Measurements from ENCODE around the gene WASHC4.

Gene WASHC4

GRCh38 chr12:105099356-105099755, 8.2 kb upstream of the WASHC4 start:
- Histone ChIP-seq H3K4me1 (ENCODE audit: insufficient read depth, low read length) (no peaks in the 10 kb centered on the region), H3K27ac (ENCODE audit: low read depth, low read length) (no peak overlapping the region), H3K9me3 (ENCODE audit: insufficient read depth, low read depth, low read length) (peaks cover 19% of the 10 kb centered on the region), H3K36me3 (ENCODE audit: insufficient read depth, low read length) (no peaks in the 10 kb centered on the region), H3K4me3 (ENCODE audit: low read length) (no peak overlapping the region), H3K9ac (ENCODE audit: low read depth, low read length) (no peak overlapping the region), H3K27me3 (ENCODE audit: insufficient read depth, low read length) (no peaks in the 10 kb centered on the region)
- 100% methylated on average over 1 of the region's 1 CpG for WGBS

DNA sequence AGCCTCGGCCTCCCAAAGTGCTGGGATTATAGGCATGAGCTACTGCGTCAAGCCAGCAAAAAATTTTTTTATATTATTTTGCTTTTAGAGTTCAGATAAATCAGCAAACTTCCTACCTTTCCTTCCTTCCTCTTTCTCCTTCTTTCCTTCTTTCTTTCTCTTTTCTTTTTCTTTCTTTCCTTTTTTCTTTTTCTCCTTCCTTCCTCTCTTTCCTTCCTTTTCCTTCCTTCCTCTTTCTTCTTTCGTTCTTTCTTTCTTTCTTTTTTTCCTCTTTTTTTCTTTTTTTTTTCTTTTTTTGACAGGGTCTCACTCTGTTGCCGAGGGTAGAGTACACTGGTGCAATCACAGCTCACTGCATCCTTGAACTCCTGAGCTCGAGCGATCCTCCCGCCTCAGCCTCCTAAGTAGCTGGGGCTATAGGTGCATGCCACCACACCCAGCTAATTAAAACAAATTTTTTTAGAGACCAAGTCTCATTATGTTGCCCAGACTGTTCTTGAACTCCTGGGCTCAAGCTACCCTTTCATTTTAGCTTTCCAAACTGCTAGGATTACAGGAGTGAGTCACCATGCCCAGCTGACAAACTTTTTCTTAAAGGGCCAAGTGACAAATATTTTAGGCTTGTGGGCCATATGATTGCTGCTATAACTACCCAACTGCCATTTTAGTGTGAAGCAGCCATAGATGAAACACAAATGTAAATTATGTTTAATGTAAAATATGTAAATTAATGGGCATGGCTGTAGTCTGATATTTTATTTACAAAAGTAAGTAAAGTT, 7.1 kb upstream of the WASHC4 start:
- no peaks in the 10 kb centered on the region for H3K27me3 ChIP-seq (ENCODE audit: insufficient read depth, low read length)
- H3K27ac ChIP-seq (ENCODE audit: low read depth, low read length) = no peak overlapping the region
- WGBS = 90% methylated on average over 6 of the region's 7 CpGs
- peaks cover 10% of the 10 kb centered on the region for H3K9me3 ChIP-seq (ENCODE audit: insufficient read depth, low read depth, low read length)
- H3K36me3 ChIP-seq (ENCODE audit: insufficient read depth, low read length) = no peaks in the 10 kb centered on the region
- no peak overlapping the region for H3K9ac ChIP-seq (ENCODE audit: low read depth, low read length)
- H3K4me1 ChIP-seq (ENCODE audit: insufficient read depth, low read length) = no peaks in the 10 kb centered on the region
- no peak overlapping the region for H3K4me3 ChIP-seq (ENCODE audit: low read length)

DNA sequence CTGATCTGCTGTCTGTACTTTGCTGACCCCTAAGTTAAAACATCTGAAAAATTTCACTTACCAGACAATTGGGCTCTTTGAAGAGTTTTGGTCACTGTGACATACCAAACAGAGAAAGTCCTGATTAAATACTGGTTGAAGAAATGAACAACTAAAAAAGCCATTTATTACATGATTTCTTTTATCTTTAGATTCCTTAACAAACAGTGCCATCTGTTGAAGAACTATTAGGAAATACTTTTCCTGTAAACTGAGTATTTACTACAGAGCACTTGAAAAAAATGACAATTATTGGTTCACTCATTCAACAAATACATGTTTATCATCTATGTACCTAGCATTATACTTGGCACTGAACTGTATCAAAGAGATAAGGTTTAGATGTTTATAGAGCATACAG, 6.5 kb upstream of the WASHC4 start:
- H3K36me3 ChIP-seq (ENCODE audit: insufficient read depth, low read length) = no peaks in the 10 kb centered on the region
- H3K9me3 ChIP-seq (ENCODE audit: insufficient read depth, low read depth, low read length) = peaks cover 5% of the 10 kb centered on the region; the same call in 1 of the 2 replicates
- no peak overlapping the region for H3K9ac ChIP-seq (ENCODE audit: low read depth, low read length)
- no peaks in the 10 kb centered on the region for H3K27me3 ChIP-seq (ENCODE audit: insufficient read depth, low read length)
- H3K4me1 ChIP-seq (ENCODE audit: insufficient read depth, low read length) = no peaks in the 10 kb centered on the region
- H3K27ac ChIP-seq (ENCODE audit: low read depth, low read length) = no peak overlapping the region
- H3K4me3 ChIP-seq (ENCODE audit: low read length) = no peak overlapping the region

- Histone ChIP-seq H3K4me1 (ENCODE audit: insufficient read depth, low read length) (peaks cover 7% of the 10 kb centered on the region; the same call in 1 of the 2 replicates), H3K27ac (ENCODE audit: low read depth, low read length) (no peak overlapping the region), H3K27me3 (ENCODE audit: insufficient read depth, low read length) (peaks cover 3% of the 10 kb centered on the region; the same call in 1 of the 2 replicates), H3K4me3 (ENCODE audit: low read length) (no peak overlapping the region), H3K36me3 (ENCODE audit: insufficient read depth, low read length) (no peaks in the 10 kb centered on the region), H3K9me3 (ENCODE audit: insufficient read depth, low read depth, low read length) (no peaks in the 10 kb centered on the region), H3K9ac (ENCODE audit: low read depth, low read length) (no peak overlapping the region)
Measured at GRCh38 chr12:105102673-105103072, 4.9 kb upstream of the WASHC4 start.

GRCh38 chr12:105104762-105105161, 2.8 kb upstream of the WASHC4 start:
- Histone ChIP-seq H3K4me3 (ENCODE audit: low read length) (no peak overlapping the region), H3K27me3 (ENCODE audit: insufficient read depth, low read length) (peaks cover 3% of the 10 kb centered on the region; the same call in 1 of the 2 replicates), H3K9me3 (ENCODE audit: insufficient read depth, low read depth, low read length) (no peaks in the 10 kb centered on the region), H3K9ac (ENCODE audit: low read depth, low read length) (no peak overlapping the region), H3K27ac (ENCODE audit: low read depth, low read length) (no peak overlapping the region), H3K36me3 (ENCODE audit: insufficient read depth, low read length) (no peaks in the 10 kb centered on the region), H3K4me1 (ENCODE audit: insufficient read depth, low read length) (peaks cover 10% of the 10 kb centered on the region; the same call in 1 of the 2 replicates)
- WGBS = 100% methylated on average over 1 of the region's 1 CpG

DNA sequence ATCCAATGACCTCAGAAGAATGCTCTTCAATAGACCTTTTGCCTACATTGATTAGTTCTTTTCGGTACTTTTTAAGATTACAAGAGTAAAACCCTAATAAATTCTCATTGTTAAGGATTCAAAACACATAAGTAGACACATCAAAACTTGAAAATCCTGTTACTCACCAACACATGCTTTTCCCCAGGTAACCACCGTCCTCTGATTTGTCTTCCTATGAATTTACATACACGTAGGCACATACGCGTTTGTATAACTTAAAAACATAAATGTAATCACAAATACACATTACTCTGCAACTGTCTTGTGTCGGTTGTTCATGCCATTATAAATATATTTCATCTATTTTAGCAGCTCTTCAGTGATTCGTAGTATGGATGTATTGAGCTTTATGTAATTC, 910 bp upstream of the WASHC4 start:
- Histone ChIP-seq H3K9me3 (ENCODE audit: insufficient read depth, low read depth, low read length) (no peaks in the 10 kb centered on the region), H3K9ac (ENCODE audit: low read depth, low read length) (peak overlapping the region; percentile 85; the same call in 1 of the 2 replicates), H3K4me3 (ENCODE audit: low read length) (peak overlapping the region; percentile 90), H3K36me3 (ENCODE audit: insufficient read depth, low read length) (peaks cover 5% of the 10 kb centered on the region), H3K4me1 (ENCODE audit: insufficient read depth, low read length) (peaks cover 28% of the 10 kb centered on the region), H3K27ac (ENCODE audit: low read depth, low read length) (no peak overlapping the region), H3K27me3 (ENCODE audit: insufficient read depth, low read length) (peaks cover 3% of the 10 kb centered on the region; the same call in 1 of the 2 replicates)
- WGBS = 62% methylated on average over 5 of the region's 7 CpGs

- Histone ChIP-seq H3K27me3 (ENCODE audit: insufficient read depth, low read length) (peaks cover 3% of the 10 kb centered on the region; the same call in 1 of the 2 replicates), H3K4me3 (ENCODE audit: low read length) (peak overlapping the region; percentile 90), H3K36me3 (ENCODE audit: insufficient read depth, low read length) (peaks cover 10% of the 10 kb centered on the region), H3K4me1 (ENCODE audit: insufficient read depth, low read length) (peaks cover 33% of the 10 kb centered on the region), H3K27ac (ENCODE audit: low read depth, low read length) (peak overlapping the region; percentile 59), H3K9ac (ENCODE audit: low read depth, low read length) (peak overlapping the region; percentile 85), H3K9me3 (ENCODE audit: insufficient read depth, low read depth, low read length) (no peaks in the 10 kb centered on the region)
- WGBS = 2% methylated on average over 14 of the region's 15 CpGs
Measured at GRCh38 chr12:105107171-105107493, 399 bp upstream of the WASHC4 start.

DNA sequence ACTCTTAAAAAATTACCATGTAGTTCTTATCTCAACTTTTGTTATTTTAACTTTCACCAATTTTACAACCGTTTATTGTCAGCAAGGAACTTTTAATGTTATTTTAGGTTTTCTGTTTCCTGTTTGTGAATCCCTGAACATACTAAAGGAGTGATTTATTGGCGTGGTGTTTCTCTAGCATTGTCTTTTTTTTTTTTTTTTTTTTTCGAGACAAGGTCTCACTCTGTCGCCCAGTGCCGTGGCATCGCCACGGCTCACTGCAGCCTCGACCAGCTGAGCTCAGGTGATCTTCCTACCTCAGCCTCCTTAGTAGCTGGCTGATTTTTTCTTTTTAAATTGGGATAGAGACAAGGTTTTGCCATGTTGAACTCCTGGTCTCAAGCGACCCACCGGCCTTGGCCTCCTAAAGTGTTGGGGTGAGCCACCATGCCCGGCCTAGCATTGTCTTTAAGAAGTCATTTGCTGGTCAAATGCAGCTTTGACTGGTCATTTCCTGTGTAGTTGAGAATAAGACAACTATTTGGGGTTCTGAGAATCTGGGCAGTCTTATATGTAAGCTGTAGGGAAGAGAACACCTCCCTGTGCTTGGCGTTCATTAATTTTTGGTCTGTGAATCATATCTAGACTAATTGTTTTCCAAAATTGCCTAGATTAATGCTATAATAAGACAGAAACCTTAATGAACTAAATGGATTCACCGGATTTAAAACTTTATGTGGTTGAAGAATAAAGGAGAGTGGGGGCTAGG, 2.1 kb downstream of the WASHC4 start:
- H3K9me3 ChIP-seq (ENCODE audit: insufficient read depth, low read depth, low read length) = no peaks in the 10 kb centered on the region
- H3K4me1 ChIP-seq (ENCODE audit: insufficient read depth, low read length) = peaks cover 48% of the 10 kb centered on the region
- H3K36me3 ChIP-seq (ENCODE audit: insufficient read depth, low read length) = peaks cover 30% of the 10 kb centered on the region
- peaks cover 3% of the 10 kb centered on the region; the same call in 1 of the 2 replicates for H3K27me3 ChIP-seq (ENCODE audit: insufficient read depth, low read length)
- peak overlapping the region; percentile 62; the same call in 1 of the 2 replicates for H3K27ac ChIP-seq (ENCODE audit: low read depth, low read length)
- WGBS = 18% methylated on average over 10 of the region's 13 CpGs
- H3K4me3 ChIP-seq (ENCODE audit: low read length) = peak overlapping the region; percentile 90
- H3K9ac ChIP-seq (ENCODE audit: low read depth, low read length) = peak overlapping the region; percentile 33

- Histone ChIP-seq H3K27ac (ENCODE audit: low read depth, low read length) (no peak overlapping the region), H3K9ac (ENCODE audit: low read depth, low read length) (no peak overlapping the region), H3K4me3 (ENCODE audit: low read length) (peak overlapping the region; percentile 90), H3K27me3 (ENCODE audit: insufficient read depth, low read length) (peaks cover 3% of the 10 kb centered on the region; the same call in 1 of the 2 replicates), H3K4me1 (ENCODE audit: insufficient read depth, low read length) (peaks cover 48% of the 10 kb centered on the region), H3K36me3 (ENCODE audit: insufficient read depth, low read length) (peaks cover 42% of the 10 kb centered on the region), H3K9me3 (ENCODE audit: insufficient read depth, low read depth, low read length) (no peaks in the 10 kb centered on the region)
- WGBS = 77% methylated on average over 3 of the region's 4 CpGs
Measured at GRCh38 chr12:105110851-105111250, 3.3 kb downstream of the WASHC4 start.

- Histone ChIP-seq H3K4me1 (ENCODE audit: insufficient read depth, low read length) (peaks cover 40% of the 10 kb centered on the region), H3K9ac (ENCODE audit: low read depth, low read length) (no peak overlapping the region), H3K4me3 (ENCODE audit: low read length) (no peak overlapping the region), H3K9me3 (ENCODE audit: insufficient read depth, low read depth, low read length) (no peaks in the 10 kb centered on the region), H3K27me3 (ENCODE audit: insufficient read depth, low read length) (no peaks in the 10 kb centered on the region), H3K36me3 (ENCODE audit: insufficient read depth, low read length) (peaks cover 65% of the 10 kb centered on the region), H3K27ac (ENCODE audit: low read depth, low read length) (no peak overlapping the region)
- 100% methylated on average over 1 of the region's 3 CpGs for WGBS
Measured at GRCh38 chr12:105113094-105113493, 5.6 kb downstream of the WASHC4 start.

DNA sequence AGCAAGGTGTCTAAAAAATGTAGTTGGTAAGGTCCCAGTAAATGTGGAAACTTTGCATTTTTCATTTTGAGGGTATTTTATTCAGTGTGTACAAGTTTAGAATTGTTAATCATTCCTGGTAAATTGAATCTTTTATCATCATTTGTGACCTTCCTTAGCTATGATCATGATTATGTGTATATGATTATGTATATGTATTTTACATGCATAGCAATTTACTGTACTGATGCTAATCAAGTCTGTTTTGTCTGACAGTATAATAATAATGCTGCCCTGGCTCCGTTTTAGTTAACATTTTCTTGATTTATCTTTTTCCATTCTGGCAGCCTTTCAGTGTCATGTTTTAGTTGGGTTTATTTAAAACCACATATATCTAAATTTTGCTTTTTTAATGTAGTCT, 9.4 kb downstream of the WASHC4 start:
- peaks cover 16% of the 10 kb centered on the region; the same call in 1 of the 2 replicates for H3K4me1 ChIP-seq (ENCODE audit: insufficient read depth, low read length)
- H3K9ac ChIP-seq (ENCODE audit: low read depth, low read length) = no peak overlapping the region
- no peak overlapping the region for H3K27ac ChIP-seq (ENCODE audit: low read depth, low read length)
- H3K9me3 ChIP-seq (ENCODE audit: insufficient read depth, low read depth, low read length) = no peaks in the 10 kb centered on the region
- WGBS = no CpG with 5 or more reads among the region's 1 CpG
- no peaks in the 10 kb centered on the region for H3K27me3 ChIP-seq (ENCODE audit: insufficient read depth, low read length)
- H3K4me3 ChIP-seq (ENCODE audit: low read length) = no peak overlapping the region
- H3K36me3 ChIP-seq (ENCODE audit: insufficient read depth, low read length) = peaks cover 94% of the 10 kb centered on the region

Measured in HUES64 (cell line).